Bone marrow (tissue), 2 donors: ENCODE measurements around the gene TTYH1.
A peak's percentile ranks its signal among the peaks of the same experiment; 100 is the strongest.
"Not testable (repeated sequence)": the region's sequence is repeated elsewhere in the genome, so short reads cannot be mapped to it uniquely, and the experiment has no call there.

ENCODE experiments used
- DNase-seq, 2 donors: peaks; one replicate each; lab custom pipeline; 2025; lab: John Stamatoyannopoulos, UW

Gene TTYH1

DNA sequence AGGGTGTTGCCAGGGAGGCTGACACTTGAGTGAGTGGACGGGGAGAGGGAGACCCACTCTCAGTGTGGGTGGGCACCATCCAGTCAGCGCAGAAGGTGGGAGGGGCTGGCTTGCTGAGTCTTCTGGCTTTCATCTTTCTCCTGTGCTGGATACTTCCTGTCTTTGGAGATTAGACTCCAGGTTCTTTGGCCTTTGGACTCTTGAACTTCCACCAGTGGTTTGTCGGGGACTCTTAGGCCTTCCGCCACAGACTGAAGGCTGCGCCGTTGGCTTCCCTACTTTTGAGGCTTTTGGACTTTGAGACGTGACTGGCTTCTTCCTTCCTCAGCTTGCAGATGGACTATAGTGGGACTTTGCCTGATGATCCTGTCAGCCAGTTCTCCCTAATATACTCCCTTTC is 29.5 kb downstream of the TTYH1 start:
- no peak for DNase-seq

GRCh38 chr19:54446349-54446748 is 31.1 kb downstream of the TTYH1 start:
- DNase-seq: not testable (repeated sequence)

- DNase-seq: peak; percentile 34 to 74
These were observed 32.9 kb downstream of the TTYH1 start for GRCh38 chr19:54448040-54448773.

GRCh38 chr19:54448774-54449700 is 33.8 kb downstream of the TTYH1 start, which contains the start of gene LENG8:
Gene LENG8, plus strand, starts transcription at chr19:54449199. Its CDS starts 2,146 bp downstream, at chr19:54451345.
- DNase-seq: peak; percentile 96 to 98

DNA sequence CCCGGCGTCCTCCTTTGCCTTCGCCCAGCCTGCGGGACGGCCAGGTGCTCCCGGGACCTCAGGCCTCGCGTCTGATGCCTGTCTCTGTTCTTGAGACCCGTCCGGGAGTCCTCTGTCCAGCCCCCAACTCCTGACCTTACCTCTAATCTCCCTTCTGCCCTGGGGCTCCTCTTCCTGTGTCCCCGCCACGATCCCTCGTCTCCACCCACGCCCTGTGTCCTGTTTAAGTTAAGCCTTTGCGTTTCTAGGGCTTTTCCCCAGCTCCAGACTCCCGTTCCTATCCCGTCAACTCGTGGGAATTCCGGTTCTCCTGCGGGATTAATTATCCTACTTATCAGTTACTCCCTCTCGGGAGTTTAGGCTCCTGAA is 34.4 kb downstream of the TTYH1 start:
- no peak for DNase-seq

DNA sequence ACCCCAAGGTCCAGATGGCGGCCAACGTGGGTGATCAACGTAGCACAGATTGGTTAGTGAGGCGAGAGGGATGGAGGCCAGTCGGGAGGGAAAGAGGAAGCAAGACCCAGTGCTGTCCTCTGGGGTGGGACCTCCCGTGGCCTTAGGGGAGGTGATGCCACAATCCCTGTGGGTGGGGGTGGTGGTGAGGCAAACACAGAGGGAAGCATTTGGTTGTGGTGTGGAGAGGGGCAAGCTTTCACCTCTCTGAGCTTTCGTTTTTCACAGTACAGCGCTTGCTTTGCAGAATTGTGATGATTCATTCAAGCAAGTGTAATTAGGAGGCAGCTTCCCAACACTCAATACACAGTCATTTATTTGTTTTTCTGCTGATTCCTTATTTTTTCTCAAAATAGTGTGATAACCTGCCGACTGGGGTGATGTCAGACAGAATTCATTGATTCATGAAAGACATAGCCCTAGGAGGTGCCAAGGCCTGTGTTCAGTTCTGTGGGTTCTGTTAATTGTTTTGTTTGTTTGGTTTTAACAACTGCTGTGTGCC is 36.1 kb downstream of the TTYH1 start:
- peak in 1 of 2 donors; percentile 25 for DNase-seq

DNA sequence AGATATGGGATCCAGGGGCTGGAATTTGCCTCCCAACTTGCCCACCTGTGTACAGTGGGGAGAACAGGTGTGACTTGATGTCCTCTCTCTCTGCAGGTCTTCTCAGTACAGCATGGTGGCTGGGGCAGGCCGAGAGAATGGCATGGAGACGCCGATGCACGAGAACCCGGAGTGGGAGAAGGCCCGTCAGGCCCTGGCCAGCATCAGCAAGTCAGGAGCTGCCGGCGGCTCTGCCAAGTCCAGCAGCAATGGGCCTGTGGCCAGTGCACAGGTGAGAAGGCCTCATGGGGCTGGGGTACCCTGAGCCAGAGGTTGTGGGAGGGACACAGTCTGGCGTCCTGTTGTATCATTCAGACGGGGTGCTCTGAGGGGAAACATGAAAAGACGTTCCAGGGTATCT is 36.7 kb downstream of the TTYH1 start:
- no peak for DNase-seq

- no peak for DNase-seq
These were observed 37.4 kb downstream of the TTYH1 start for GRCh38 chr19:54452626-54453025.

DNA sequence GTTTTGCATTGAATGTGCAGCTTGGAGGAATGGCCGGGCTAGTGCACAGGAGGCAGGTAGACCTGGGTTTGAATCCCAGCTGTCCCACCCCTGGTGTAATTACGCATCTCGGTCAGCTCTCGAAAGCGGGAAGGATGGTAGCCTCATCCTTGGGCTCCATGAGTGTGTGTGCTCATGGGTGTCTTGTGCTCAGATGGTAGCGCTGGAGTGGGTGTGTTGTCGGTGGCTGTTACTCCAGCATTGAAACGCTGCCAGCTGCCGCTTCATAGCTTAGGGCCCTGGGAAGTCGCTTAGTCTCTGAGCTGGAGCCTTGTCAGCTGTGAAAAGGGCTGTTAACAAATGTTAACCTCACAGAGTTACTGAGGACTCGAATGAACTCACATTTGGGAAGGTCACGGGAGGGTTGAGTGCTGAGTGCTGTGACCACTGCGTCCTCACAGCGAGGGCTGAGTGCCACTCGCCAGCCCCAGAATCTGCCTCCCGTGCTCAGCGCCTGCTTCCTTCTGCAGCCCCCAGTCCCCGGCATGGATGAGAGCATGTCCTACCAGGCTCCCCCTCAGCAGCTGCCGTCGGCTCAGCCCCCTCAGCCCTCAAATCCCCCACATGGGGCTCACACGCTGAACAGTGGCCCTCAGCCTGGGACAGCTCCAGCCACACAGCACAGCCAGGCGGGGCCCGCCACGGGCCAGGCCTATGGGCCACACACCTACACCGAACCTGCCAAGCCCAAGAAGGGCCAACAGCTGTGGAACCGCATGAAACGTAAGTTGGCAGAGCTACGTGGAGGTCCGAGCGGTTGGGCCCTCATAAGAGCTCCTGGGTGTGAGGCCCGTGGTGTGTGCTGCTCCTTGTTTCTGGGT is 38.9 kb downstream of the TTYH1 start:
- no peak for DNase-seq

- no peak for DNase-seq
These were observed 39.8 kb downstream of the TTYH1 start for GRCh38 chr19:54454781-54455675.

- no peak for DNase-seq
These were observed 40.6 kb downstream of the TTYH1 start for GRCh38 chr19:54455786-54456422.

GRCh38 chr19:54456423-54457373 is 41.4 kb downstream of the TTYH1 start:
- DNase-seq: no peak

DNA sequence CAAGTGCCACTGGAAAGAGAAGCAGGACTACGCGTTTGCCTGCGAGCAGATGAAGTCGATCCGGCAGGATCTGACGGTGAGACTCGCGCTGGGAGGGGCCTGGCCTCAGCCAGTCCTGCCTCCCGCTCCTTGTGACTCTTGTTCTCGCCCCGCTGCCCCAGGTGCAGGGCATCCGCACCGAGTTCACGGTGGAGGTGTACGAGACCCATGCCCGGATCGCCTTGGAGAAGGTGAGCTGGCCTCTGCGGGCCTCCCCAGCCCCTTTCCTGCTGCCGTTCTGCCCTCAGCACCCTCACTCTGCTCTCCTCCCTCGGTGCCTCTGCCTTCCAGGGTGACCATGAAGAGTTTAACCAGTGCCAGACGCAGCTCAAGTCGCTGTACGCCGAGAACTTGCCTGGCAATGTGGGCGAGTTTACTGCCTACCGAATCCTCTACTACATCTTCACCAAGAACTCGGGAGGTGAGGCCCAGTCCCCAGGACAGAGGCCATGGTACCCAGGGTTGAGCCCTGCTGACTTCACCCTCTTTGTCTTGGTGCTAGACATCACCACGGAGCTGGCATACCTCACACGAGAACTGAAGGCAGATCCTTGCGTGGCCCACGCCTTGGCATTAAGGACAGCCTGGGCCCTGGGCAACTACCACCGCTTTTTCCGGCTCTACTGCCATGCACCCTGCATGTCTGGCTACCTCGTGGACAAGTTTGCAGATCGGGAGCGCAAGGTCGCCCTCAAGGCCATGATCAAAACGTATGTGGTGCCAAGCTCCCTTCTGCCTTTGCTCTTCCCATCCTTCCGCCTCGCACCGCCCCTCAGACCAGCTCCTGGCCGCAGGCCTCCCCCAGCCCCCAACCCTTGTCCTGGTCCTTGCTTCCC is 42.7 kb downstream of the TTYH1 start:
- no peak for DNase-seq

GRCh38 chr19:54458648-54459281 is 43.5 kb downstream of the TTYH1 start:
- DNase-seq: no peak

DNA sequence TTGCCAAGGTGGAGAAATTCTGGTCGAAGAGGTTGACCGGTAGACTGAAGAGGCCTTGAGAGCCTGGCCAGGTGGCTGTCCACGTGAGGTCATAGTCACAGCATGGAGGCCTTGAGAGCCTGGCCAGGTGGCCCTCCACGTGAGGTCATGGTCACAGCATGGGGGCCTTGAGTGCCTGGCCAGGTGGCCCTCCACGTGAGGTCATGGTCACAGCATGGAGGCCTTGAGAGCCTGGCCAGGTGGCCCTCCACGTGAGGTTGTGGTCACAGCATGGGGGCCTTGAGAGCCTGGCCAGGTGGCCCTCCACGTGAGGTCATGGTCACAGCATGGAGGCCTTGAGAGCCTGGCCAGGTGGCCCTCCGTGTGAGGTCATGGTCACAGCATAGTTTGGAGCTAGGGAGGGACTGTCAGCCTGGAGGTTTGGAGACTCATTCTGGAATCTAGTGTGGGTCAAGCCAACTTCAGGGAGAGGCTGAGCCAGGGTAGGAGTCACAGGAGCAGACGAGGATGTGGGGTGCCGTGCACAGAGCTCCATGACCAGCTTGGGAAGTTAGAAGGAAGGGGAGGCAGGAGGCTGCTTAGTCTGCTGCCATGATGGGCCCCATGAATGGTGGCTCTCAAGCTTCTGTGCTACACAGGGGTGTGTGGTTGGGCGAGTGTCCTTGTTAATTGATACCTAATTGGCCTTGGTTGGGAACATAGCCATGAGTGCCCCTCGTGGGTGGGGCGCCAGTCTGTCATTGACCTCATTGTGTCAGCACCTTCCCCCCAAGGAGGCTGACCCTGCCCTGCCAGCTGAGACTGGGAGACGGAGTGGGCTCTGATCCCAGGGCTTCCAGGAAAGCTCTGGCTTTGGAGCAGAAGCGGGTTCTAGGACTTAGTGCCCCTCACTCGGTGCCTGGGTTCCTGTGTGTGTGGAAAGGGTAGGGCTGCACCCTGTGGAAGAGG is 44.3 kb downstream of the TTYH1 start:
- DNase-seq: no peak

- no peak for DNase-seq
These were observed 45.2 kb downstream of the TTYH1 start for GRCh38 chr19:54460230-54461005.
